ENCODE data around the gene SNX5.

SNX5 gene

DNA sequence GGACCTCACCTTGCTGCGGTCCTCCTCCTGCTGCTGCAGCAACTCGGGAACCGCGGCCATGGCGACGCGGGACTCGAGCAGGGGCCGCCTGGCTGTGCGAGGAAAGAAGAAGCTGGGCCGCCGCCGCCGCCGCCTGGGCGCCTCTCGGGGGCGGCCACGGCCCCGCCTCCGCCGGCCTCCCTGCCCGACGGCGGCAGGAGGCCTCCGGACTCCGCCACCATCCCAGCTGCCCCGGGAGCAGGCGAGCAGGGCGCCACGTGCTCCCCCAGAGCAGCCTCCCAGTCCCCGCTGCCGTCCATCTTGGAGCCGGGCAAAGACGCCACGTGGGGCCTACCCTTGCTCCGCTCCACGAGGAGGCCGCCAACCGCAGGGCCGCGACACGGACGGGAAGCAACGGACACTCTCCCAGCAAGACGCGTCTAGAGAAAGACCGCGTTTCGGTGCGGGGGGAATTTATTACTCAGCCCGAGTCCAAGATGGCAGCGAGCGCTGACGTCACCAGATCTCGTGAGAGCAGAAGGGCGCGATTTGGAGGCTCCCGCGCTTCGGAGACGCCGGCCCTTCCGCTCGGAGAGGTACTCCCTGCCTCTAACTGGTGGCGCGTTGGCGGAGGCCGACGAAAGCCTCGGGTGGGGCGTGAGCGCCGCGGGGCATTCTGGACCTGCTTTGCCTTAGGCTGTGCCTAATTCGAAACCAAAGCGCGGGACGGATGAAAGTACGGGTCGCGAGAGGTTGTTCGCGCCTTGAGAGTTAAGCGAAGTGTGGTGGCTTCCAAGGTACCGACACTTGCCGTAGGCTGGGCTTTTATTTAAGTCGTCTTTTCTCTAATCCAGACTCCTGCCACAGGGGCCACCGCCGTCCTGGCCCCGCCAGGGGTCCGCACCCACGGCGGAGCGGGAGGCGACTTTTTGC lies at the start of gene SNX5, which contains the start of gene MGME1:
Gene SNX5 (minus strand): TSS at position 429 of the 912 bp plus-strand sequence. CDS start 369 bp downstream, at position 60.
Gene MGME1 (plus strand): TSS at position 653 of the 912 bp plus-strand sequence. CDS start 842 bp downstream, outside the sequence.
- DNase-seq, result peak; percentile 99

DNA sequence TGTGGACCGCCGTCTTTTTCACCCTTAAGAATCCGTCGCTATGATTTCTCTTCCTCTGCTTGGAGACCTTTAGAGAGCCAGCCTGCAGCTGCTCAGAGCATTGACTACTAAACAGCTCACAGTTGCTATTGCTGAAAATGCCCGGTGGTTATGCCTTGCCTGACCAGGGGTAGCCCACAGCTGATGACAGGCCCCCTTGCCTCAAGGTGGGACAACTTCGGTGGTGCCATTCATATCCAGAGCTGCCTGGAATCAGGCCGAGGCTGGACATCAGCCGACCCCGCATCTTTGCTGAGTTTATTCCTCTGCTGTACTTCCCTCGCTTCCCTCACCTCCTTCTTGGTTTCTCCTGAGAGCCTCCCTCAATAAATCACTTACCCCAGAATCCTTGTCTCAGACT lies 49.5 kb upstream of the SNX5 start:
- DNase-seq, result no peak

DNA sequence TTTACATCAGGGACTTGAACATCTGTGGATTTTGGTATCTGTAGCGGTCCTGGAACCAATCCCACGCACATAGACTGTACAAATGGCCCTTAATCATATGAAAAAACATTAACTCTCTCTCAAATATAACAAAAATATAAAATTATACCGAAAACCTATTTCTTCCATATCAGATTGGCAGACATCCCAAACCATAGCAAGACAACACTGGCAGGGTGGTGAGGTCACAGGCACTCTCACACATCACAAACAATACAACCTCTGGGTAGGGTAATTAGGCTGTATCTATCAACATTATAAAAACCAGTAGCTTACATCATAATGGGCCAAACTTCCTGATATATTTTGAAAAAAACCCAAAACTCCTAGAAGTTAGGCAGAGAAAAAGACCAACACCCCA lies 48.2 kb upstream of the SNX5 start:
- no peak for DNase-seq

DNA sequence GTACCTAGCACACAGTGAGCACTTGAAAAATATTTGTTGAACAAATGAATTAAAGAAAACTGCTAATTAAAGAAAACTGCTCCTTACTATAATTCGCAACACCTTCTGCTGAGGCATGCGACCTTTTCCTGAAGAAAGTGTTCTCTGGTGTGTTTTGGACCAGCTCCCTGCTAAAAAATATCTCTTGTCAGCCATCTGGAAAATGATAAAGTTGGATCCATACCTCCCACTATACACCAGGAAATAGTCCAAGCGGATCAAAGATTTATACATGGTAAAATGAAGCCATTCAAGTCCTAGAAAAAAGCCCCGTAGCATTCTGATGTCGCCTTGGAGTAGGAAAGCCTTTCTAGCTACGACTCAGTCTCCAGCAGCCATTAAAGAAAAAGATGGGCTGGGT lies 45.8 kb upstream of the SNX5 start:
- no peak for DNase-seq

DNA sequence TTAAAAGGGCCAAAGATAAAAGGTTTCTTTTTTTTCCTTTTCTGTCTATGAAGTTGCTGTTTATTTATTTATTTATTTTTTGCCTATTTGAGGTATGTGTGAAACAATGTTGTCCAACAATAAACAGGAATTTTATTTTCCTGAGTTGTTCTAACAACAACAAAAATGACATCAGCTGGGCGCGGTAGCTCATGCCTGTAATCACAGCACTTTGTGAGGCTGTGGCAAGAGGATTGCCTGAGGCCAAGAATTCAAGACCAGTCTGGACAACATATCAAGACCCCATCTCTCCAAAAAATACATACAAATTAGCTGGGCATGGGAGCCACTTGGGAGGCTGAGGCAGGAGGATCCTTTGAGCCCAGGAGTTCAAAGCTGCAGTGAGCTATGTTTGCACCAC lies 44.3 kb upstream of the SNX5 start:
- no peak for DNase-seq

DNA sequence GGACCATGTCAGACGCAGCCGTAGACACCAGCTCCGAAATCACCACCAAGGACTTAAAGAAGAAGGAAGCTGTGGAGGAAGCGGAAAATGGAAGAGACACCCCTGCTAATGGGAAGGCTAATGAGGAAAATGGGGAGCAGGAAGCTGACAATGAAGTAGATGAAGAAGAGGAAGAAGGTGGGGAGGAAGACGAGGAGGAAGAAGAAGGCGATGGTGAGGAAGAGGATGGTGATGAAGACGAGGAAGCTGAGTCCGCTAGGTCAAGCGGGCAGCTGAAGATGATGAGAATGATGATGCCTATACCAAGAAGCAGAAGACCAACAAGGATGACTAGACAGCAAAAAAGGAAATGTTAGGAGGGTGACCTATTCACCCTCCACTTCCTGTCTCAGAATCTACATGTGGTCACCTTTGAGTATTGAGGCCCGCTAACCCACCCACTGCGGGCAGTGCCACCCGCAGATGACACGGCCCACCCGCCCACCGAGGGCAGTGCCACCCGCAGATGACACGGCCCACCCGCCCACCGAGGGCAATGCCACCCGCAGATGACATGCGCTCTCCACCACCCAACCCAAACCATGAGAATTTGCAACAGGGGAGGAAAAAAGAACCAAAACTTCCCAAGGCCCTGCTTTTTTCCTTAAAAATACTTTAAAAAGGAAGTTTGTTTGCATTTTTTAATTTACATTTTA lies 43.5 kb upstream of the SNX5 start:
- no peak for DNase-seq

- DNase-seq, result no peak
Observed at GRCh38 chr20:18011482-18011881, 42.9 kb upstream of the SNX5 start.

DNA sequence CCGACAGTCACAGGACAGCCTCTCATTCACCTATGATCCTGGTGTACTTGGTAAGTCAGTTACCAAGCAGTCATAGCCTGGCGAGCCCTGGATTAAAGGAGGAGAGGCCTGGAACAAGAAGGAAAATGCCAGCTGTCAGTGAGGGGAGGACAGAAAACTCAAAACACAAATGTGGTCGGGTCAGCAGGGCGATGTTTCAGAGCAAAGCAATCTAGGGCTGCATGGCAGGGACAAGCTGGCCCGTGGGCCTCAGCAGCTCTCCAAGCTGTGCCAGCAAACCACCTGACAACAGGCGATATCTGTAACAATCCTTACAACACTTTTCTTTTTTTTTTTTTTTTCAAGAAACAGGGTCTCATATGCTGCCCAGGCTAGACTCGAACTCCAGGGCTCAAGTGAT lies 40.5 kb upstream of the SNX5 start:
- no peak for DNase-seq

GRCh38 chr20:18007534-18008292 lies 39.1 kb upstream of the SNX5 start:
- no peak for DNase-seq

- no peak for DNase-seq
Observed at GRCh38 chr20:18006684-18007083, 38.1 kb upstream of the SNX5 start.

GRCh38 chr20:18005990-18006364 lies 37.4 kb upstream of the SNX5 start:
- no peak for DNase-seq

DNA sequence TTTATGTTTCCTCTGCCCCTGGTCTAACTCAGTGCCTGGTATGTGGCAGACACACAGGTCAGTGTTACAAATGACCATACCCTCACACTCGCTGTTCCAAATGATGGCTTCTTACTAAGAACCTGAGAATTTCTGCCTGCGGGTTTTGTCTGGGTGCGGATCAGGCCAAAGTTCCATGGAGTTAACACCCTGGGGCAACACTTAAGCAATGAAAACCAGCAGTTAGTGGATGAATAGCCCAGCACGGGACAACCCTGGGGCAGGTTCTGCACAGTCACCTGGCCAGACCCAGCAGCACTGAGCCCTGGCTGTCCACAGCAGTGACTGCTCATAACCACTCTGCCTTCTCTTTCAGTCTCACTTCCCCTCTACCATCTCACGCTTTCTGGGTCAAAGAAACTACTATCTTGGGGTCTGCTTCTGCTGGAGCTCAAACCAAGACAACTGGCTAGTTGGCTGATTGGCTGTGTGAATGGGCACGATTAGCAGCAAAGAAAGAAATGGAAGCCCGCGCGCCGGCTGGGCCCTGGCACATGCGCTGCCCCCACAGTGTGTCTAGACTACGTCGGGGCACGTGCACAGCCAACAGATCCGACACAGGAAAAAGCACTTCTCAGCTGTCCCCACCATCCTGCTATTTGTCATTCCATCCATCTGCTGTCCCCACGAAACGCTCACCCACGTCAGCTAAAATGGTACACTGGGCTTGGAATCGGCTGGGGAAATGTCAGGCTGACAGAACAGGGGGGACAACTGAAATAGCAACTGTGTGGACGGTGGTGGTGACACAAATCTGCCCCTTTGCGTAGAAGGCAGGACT lies 36.8 kb upstream of the SNX5 start:
- no peak for DNase-seq

- DNase-seq, result no peak
Observed at GRCh38 chr20:18004384-18005031, 35.9 kb upstream of the SNX5 start.

GRCh38 chr20:18003897-18004296 lies 35.3 kb upstream of the SNX5 start:
- no peak for DNase-seq

- no peak for DNase-seq
Observed at GRCh38 chr20:18001131-18001921, 32.7 kb upstream of the SNX5 start.

DNA sequence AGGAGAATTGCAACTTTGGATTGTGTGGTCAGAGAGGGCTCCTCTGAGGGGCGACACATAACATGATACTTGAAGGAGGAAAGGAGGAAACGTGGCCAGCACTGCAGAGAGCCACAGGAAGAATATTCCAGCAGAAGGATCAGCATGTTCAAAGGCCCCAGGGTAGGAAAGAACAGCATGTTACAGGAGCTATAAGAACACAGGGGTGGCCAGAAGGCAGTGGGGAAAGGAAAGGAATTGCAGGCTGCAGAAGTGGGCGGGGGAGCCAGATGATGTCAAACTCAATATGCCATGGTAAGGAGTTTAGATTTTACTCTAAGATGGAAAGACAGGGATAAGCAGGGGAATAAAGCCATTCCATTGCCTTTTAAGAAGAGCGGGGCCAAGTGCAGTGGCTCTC lies 31.0 kb upstream of the SNX5 start:
- no peak for DNase-seq

DNA sequence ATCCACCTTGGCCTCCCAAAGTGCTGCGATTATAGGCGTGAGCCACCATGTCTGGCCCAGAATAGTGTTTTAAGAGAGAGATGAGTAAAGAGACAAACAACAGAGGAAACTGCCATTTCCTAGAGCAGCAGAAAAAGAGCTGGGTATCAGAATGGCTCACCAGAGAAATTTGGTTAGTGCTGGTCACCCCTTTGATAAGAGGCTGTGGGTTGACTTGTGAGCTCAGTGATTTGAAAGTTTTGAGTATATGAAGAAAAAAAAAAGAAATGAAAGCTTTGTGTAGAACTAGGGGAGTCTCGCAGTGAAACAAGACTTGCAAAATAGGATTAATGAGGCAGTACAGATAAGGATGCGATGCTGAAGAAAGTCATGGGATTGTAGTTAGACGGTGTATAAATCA lies 29.9 kb upstream of the SNX5 start:
- no peak for DNase-seq

GRCh38 chr20:17995967-17996819 lies 27.6 kb upstream of the SNX5 start:
- peak; percentile 81 for DNase-seq

DNA sequence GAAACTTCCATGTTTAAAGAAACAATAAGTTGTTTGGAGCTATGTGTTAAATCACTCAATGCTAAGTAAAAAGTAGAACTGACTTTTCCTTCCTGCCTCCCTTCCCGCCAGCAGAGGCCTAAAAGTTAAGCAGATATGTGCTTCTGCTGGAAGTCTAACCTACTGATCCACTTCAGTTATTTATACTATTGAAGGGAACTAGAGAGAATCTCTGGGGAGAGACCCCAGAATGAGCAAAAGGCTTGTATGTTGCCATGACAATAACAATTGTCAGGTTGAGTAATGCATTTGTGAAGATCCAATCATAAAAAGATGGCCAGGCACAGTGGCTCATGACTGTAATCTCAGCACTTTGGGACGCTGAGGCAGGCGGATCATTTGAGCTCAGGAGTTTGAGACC lies 25.0 kb upstream of the SNX5 start:
- no peak for DNase-seq

- no peak for DNase-seq
Observed at GRCh38 chr20:17992847-17993513, 24.4 kb upstream of the SNX5 start.
